HG03457 (cell line): ENCODE data around the gene PSMC1.

Experiments used
- ATAC-seq: cut with Tn5 transposase; IDR thresholded peaks from one replicate; pipeline ENCODE4 v1.9.1; 2021; ENCODE audit warnings: moderate number of reproducible peaks; ENCODE audit not compliant: unreplicated experiment

The PSMC1 gene

DNA sequence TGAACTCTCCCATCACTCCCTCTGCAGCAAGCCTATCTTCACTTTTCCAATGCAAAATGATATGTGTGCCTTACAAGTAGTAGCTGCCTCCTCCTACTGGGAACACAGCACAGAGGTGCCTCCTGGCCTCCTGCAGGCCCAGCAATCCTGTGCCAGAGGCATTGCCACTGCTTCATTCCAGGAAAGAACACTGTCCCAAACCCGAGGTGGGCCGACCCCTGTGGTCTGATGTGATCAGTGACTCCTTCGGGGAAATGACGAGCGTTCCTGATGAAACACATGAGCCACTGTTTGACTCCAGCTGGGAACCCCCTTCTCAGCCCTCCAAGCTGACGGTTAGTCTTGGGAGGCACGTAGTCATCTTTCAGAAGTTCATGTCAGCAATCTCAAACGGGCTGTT, 19.5 kb downstream of the PSMC1 start:
- no peak for ATAC-seq

DNA sequence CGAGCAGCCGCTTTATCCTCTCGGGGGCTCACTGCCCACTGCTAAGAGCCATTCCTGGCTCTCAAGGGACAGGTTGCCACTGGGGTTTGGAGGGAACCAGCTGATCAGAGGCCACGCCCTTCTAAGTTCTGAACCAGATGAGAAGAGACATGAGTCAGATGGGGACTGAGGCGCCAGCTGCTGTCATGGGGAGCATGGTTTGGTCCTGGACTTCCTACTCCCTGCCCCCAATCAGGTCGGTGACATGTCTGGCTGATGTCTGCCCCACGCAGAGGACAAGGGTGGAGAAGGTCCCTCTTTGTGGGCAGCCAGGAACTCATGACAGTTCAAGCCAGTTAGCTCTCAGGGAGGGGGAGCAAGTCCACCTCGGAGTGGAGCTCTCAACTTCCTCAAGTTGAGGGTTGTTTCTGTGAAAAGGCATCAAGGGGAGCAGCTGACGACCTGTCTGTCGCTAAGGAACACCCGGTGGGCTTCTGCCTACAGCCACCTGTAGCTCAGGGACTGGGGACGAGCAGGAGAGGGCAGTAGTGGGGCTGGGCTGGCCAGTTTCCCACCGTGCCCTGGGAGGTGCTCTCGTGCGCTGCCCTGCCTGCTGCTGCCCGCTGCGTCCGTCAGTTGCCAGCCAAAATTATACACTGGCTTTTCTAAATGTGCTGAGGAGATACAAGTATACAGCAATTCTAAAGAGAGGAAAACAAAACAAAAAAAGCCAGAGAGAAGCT, 20.5 kb downstream of the PSMC1 start:
- ATAC-seq: no peak

GRCh38 chr14:90277581-90278198, 21.3 kb downstream of the PSMC1 start:
- ATAC-seq: no peak

DNA sequence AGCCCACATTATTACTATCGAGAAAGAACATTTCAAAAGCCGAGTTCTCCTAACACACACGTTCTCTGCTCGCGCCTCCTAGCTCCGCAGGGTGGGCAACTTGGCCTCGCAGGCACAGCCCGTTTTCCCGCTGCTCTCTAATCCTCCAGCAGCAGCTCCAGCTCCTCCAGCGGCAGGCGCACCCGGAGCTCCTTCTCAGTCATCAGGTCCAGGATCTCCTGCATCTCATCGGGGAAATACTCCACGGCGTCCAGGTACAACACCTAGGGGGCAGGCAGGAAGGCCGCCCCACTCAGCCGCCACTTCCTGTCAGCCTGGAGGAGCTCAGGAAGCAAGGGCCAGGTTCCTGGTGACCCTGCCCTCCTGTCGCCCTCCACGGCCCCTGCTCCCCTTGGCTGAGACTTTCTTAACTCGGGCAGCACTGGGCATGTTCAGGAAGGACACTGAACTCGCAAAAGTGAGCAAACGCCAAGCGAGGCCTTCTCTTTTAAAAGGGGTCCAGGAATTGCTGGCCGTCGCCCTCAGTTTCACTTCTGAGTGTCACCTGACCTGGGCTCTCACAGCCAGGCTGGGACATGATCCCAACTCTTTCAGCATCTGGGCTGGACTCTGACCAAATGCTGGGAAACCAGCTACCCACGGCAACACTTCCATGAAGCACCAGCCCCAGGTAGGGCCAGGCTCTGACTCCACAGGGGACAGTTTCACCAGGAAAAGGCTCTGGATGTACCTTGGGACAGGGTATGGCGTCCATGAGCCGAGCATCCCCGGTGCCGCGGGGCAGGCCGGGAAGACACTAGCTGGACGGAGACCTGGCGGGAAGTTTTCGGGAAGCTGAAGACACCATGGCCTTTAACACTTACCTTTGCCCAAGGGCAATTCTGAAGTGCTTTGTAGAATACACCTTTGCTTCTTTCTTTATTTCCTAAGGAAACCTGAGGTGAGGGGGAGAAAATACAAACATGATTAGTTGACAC, 22.1 kb downstream of the PSMC1 start:
- ATAC-seq: no peak

DNA sequence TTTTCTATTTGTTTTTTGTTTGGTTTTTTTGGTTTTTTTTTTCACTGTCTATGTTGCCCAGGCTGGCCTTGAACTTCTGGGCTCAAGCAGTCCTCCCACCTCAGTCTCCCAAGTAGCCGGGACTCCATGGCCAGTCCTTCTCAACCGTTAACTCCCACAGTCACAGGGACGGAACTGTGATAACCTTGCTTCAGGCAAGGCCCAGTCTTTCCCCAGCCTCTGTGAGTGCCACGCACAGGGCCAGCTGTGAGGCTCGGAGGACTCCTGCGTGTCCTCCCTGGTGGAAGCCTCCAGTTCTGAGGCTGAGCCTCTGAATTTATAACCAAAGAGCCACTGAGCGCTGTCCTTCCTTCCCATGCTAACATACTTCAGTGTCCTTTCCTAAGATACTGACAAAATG, 23.7 kb downstream of the PSMC1 start:
- ATAC-seq: no peak

DNA sequence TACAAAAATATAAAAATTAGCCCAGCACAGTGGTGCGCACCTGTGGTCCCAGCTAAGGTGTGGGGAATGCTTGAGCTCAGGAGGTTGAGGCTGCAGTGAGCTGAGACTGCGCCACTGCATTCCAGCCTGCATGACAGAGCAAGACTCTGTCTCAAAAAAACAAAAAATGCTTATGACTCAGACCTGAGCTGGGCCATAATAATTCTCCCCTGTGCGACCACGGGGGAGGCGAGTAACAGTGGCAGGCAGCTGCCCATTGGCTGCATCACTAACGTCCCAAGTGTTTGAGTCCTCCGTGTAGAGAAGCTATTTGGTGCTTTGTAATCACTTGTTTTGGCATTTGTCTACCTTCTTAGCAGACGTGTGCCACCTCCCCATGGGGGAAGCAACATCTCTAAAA, 24.9 kb downstream of the PSMC1 start:
- no peak for ATAC-seq

DNA sequence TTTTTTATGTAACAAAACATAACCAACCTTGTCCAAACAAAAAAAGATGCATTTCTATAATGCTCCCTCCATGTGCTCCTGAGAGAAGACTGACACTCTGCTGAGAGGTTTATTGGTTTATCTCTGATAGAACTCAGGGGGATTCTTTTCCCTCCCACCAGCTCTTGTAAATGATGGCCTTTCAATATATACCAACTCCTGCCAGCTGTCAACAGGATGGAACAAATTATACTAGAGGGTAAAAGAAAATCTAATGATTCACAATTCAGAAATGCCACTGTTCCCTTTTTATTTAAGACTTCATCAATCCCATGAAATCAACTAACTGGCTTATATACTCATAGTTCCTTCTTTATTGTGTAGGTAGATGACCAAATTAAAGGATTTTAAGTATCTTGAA, 25.4 kb downstream of the PSMC1 start:
- no peak for ATAC-seq

GRCh38 chr14:90287791-90288190, 31.4 kb downstream of the PSMC1 start:
- no peak for ATAC-seq

DNA sequence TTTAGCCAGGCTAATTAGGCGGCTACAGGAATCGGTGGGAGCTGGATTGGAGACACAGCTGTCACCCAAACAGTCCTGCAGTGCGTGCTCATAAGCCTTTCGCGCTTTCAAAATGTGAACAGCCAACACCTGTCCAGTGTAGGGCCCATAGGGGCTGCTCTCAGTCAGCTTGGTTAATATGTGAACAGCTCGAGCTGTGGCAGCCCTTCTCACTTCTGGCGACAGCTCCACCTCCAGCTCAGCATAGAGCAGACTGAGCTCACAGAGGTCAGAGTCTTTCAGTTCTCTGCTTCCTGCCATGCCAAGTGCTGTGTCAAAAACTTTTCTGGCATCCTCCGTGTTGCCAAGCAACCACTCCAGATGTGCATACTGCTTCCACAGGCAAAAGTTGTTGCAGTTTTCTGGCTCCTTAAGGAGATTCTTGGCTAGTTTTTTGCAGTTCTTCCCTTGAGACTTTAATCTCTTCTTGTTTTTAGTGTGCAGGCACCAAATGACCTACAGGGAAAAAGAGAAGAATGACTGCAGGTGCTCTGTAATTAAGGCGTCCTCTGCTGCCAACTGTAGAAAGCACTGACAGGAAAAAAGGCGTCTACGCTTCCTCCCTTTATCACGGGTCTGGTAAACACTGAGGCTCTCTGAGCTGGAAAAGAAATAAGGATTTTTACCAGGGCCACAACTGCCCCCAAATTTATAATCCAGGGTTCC, 32.5 kb downstream of the PSMC1 start:
- no peak for ATAC-seq

- no peak for ATAC-seq
These were observed 34.1 kb downstream of the PSMC1 start for GRCh38 chr14:90290337-90291011.

- ATAC-seq: no peak
These were observed 35.3 kb downstream of the PSMC1 start for GRCh38 chr14:90291699-90292098.

DNA sequence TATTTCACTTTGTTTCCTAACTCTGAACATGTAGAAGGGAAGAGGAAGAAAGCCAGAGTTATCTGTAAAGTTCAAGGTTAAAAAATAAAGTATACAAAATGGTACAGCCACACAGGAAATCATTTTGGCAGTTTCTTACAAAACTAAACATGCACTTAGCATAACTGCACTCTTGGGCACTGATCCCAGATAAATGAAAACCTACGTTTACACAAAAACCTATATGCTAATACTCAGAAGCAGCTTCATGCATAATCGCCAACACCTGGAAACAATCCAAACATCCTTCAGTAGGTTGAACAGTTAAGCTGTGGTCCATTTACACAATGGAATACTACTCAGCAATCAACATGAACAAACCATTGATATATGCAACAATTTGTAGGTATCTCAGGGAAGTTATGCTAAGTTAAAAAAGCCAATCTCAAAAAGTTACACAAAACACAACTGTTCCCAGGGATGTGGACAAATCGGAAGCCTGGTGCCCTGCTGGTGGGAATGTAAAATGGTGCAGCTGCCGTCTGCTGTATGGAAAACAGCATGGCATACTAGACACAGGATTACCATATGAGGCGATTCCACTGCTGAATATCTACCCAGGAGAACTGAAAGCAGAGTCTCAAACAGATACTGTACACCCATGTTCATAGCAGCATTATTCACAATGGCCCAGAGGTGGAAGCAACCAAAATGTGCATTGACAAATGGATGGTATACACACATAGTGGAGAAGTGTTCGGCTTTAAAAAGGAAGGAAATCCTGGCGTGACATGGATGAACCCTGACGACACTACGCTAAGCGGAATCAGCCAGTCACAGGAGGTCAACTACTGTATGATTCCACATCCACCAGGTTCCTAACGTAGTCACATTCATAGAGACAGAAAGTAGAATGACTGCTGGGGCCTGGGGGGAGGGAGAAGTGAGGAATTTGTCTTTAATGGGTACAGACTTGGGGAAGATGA, 37.7 kb downstream of the PSMC1 start:
- ATAC-seq: no peak

- no peak for ATAC-seq
These were observed 38.5 kb downstream of the PSMC1 start for GRCh38 chr14:90294872-90295271.

GRCh38 chr14:90295870-90296516, 39.6 kb downstream of the PSMC1 start:
- no peak for ATAC-seq

DNA sequence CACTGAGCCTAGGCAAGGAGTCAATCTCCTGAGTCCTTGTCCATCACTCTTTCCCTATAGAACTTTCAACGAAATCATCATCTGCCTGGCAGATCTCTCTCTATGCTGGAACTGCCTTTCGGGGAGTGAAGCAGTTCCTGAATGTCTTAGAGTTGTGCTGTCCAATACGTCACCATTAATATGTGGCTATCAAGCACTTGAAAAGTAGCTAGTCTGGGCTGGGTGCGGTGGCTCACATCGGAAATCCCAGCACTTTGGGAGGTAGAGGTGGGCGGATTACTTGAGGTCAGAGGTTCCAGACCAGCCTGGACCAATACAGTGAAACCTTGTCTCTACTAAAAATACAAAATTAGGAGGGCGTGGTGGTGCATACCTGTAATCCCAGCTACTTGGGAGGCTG, 40.3 kb downstream of the PSMC1 start:
- no peak for ATAC-seq

- ATAC-seq: no peak
These were observed 41.7 kb downstream of the PSMC1 start for GRCh38 chr14:90297876-90298629.

GRCh38 chr14:90299408-90299807, 43.1 kb downstream of the PSMC1 start:
- ATAC-seq: no peak

- ATAC-seq: no peak
These were observed 44.3 kb downstream of the PSMC1 start for GRCh38 chr14:90300611-90301047.
